HCT116 (cell line): ENCODE results near the gene SLC2A9.

Experiments used
- POLR2A ChIP-seq: IDR thresholded peaks from 2 replicates; pipeline ENCODE4 v1.7.0; 2011; ENCODE audit warnings: borderline replicate concordance; ENCODE audit not compliant: insufficient read depth, insufficient read length; ENCODE audit errors: extremely low read depth
- POLR2AphosphoS5 ChIP-seq: IDR thresholded peaks from 2 replicates; pipeline ENCODE4 v1.6.1; 2011; ENCODE audit warnings: mild to moderate bottlenecking, low read depth, low read length, moderate library complexity
- SP1 ChIP-seq: IDR thresholded peaks from 2 replicates; pipeline ENCODE4 v1.6.1; 2012; ENCODE audit warnings: low read depth
- TCF7L2 ChIP-seq: IDR thresholded peaks from 2 replicates; pipeline ENCODE4 v1.7.0; 2011; ENCODE audit warnings: borderline replicate concordance, inconsistent platforms; ENCODE audit not compliant: insufficient read depth, insufficient read length; ENCODE audit errors: extremely low read depth
- TF ChIP-seq, protein P1 (sequence below), 3 experiments: fragments of 200-600 bp in 1 of 3; sonication (generic) in 1 of 3; IDR thresholded peaks in 2 of 3; conservative IDR thresholded peaks in 1 of 3; 2 replicates each; pipeline ENCODE4 v1.5.1; 2012 to 2017; ENCODE audit warnings: low read depth in 2 of 3, low read length in 2 of 3, antibody characterized with exemption in 1 of 3, borderline replicate concordance in 1 of 3, control low read depth in 1 of 3, mild to moderate bottlenecking in 1 of 3, mixed read lengths in 1 of 3, mixed run types in 1 of 3, moderate library complexity in 1 of 3; ENCODE audit not compliant: insufficient read depth in 1 of 3

- TF ChIP-seq POLR2A (no peak), POLR2AphosphoS5 (no peak), TCF7L2 (no peak), SP1 (no peak)
- TF ChIP-seq, protein P1, sequence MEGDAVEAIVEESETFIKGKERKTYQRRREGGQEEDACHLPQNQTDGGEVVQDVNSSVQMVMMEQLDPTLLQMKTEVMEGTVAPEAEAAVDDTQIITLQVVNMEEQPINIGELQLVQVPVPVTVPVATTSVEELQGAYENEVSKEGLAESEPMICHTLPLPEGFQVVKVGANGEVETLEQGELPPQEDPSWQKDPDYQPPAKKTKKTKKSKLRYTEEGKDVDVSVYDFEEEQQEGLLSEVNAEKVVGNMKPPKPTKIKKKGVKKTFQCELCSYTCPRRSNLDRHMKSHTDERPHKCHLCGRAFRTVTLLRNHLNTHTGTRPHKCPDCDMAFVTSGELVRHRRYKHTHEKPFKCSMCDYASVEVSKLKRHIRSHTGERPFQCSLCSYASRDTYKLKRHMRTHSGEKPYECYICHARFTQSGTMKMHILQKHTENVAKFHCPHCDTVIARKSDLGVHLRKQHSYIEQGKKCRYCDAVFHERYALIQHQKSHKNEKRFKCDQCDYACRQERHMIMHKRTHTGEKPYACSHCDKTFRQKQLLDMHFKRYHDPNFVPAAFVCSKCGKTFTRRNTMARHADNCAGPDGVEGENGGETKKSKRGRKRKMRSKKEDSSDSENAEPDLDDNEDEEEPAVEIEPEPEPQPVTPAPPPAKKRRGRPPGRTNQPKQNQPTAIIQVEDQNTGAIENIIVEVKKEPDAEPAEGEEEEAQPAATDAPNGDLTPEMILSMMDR (IDR thresholded peaks at IDR 0.05 in 2 of 3, conservative IDR thresholded peaks at IDR 0.05 in 1 of 3; ENCODE audit: borderline replicate concordance in 1 of 3, insufficient read depth in 1 of 3, low read depth in 2 of 3, low read length in 2 of 3) = no peak
These were observed 68.2 kb downstream of the SLC2A9 start for GRCh38 chr4:9953089-9953488.
